Glutamatergic neuron (in vitro differentiated cells): ENCODE results near the gene PLEKHM3. TPM values are rescaled to one million over a fixed set of nuclear protein-coding genes. Genes with fewer than 3 reads are reported as not detected.
A peak's percentile ranks its signal among the peaks of the same experiment; 100 is the strongest.

Experiments used
- DNase-seq: peaks from one replicate; pipeline ENCODE4 v3.0.0; 2022
- H3K27ac Mint-ChIP-seq: one replicate; pipeline ENCODE4 v1.8.0; 2020; ENCODE audit warnings: mild to moderate bottlenecking, mixed read lengths, inconsistent platforms; ENCODE audit not compliant: unreplicated experiment
- H3K27me3 Mint-ChIP-seq: one replicate; pipeline ENCODE4 v1.8.0; 2020; ENCODE audit warnings: mild to moderate bottlenecking, moderate library complexity, mixed read lengths, inconsistent platforms; ENCODE audit not compliant: unreplicated experiment
- H3K36me3 Mint-ChIP-seq: one replicate; pipeline ENCODE4 v1.8.0; 2020; ENCODE audit warnings: mild to moderate bottlenecking, mixed read lengths, inconsistent platforms; ENCODE audit not compliant: unreplicated experiment
- H3K4me1 Mint-ChIP-seq: one replicate; pipeline ENCODE4 v1.8.0; 2020; ENCODE audit warnings: mild to moderate bottlenecking, low read depth, mixed read lengths, inconsistent platforms; ENCODE audit not compliant: unreplicated experiment
- H3K4me3 Mint-ChIP-seq: one replicate; pipeline ENCODE4 v1.8.0; 2020; ENCODE audit warnings: mild to moderate bottlenecking, mixed read lengths, inconsistent platforms; ENCODE audit not compliant: unreplicated experiment
- H3K9me3 Mint-ChIP-seq: one replicate; pipeline ENCODE4 v1.8.0; 2020; ENCODE audit warnings: mild to moderate bottlenecking, moderate library complexity, mixed read lengths, inconsistent platforms; ENCODE audit not compliant: unreplicated experiment
- long read RNA-seq: library from polyadenylated mRNA; unstranded; transcript quantifications from one replicate; pipeline ENCODE4 v2.0.0, GENCODE V29; 2020; ENCODE audit not compliant: unreplicated experiment
- total RNA-seq: library from RNA; stranded (reverse); fragmentation: NEBNext Ultra II Directional; extraction: Animal tissue kit (Norgen Biotek cat#: 25700); gene quantifications from one replicate; pipeline ENCODE4 v1.2.1, GENCODE V29; 2021; ENCODE audit not compliant: unreplicated experiment
- TF ChIP-seq, protein P1 (sequence below): fragments of 200-600 bp; sonication (generic); IDR thresholded peaks from one replicate; pipeline ENCODE4 v1.5.0; 2021; ENCODE audit not compliant: partially characterized antibody, unreplicated experiment

Gene PLEKHM3, protein sequence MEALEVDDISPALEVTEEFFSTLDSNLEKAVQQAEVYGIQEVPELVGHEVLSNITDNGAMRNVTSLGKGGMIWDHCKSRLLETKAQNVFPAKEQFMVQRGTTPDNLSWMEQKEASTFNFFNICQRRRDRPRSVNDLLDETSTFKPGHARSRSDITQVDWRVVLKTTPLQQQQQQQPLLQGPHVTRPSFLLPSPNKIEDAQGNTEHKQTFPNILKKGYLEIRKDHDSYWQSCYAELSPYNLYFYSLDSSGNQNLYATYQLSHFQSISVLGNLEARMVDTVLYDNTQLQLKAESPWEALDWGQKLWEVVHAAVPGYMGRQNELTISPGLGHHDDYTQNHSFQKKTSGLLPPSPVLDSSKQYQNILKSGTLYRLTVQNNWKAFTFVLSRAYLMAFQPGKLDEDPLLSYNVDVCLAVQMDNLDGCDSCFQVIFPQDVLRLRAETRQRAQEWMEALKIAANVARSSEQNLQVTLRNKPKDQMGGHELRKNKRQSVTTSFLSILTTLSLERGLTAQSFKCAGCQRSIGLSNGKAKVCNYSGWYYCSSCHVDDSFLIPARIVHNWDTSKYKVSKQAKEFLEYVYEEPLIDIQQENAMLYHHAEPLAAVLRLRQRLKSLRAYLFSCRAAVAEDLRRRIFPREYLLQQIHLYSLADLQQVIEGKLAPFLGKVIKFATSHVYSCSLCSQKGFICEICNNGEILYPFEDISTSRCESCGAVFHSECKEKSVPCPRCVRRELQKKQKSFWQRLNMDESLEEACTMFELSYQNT
- 19.5 TPM for total RNA-seq
- long read RNA-seq, partial matches to known transcripts: 2 of 2 reads
- long read RNA-seq, other reads (novel, unspliced or antisense): 0 of 2 reads

DNA sequence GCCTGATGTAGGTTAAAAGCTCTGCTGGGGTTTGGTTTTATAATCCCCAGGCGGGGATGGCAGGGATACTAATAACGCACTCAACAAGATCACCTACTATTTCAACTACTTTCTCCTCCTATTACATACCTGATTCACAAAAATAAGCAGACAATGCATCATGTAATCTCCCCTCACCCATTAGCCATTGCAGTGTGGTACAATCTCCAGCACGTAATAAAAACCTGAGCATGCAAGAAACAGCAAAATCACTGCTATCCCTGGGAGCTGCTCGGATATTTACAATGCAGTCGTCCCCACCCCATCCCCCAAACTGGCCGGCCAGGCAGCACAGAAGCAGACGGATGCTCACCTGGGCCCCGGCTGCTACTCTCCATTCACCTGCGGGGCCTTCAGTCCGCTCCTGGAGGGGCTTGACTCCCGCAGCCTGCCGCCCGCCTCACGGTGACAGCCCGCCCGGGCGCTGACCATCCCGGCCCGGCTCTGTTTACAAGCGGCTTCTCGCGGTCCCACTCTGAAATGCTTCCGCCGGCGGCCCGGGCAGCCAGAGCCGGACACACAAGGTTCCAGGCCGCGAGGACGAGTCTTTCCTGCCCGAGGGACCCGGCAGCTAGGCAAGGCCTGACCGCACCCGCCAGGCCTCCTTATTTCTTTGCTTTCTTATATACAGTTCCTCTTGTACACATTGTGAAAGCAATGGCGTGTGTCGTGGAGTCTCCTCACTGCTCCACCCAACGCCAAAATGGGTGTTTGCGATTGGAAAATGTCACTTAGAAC is at the start of gene PLEKHM3:
PLEKHM3 (minus strand) TSS at position 491 of the 777 bp plus-strand sequence. CDS start 23,888 bp downstream, outside the sequence.
- H3K36me3 Mint-ChIP-seq: no peaks in the 10 kb centered on the region
- TF ChIP-seq, protein P1, sequence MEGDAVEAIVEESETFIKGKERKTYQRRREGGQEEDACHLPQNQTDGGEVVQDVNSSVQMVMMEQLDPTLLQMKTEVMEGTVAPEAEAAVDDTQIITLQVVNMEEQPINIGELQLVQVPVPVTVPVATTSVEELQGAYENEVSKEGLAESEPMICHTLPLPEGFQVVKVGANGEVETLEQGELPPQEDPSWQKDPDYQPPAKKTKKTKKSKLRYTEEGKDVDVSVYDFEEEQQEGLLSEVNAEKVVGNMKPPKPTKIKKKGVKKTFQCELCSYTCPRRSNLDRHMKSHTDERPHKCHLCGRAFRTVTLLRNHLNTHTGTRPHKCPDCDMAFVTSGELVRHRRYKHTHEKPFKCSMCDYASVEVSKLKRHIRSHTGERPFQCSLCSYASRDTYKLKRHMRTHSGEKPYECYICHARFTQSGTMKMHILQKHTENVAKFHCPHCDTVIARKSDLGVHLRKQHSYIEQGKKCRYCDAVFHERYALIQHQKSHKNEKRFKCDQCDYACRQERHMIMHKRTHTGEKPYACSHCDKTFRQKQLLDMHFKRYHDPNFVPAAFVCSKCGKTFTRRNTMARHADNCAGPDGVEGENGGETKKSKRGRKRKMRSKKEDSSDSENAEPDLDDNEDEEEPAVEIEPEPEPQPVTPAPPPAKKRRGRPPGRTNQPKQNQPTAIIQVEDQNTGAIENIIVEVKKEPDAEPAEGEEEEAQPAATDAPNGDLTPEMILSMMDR: no peak
- peak within 1 kb of the TSS; percentile 98 for H3K4me3 Mint-ChIP-seq
- peaks cover 2% of the 10 kb centered on the region for H3K9me3 Mint-ChIP-seq
- DNase-seq: peak; percentile 90
- H3K27me3 Mint-ChIP-seq: peaks cover 2% of the 10 kb centered on the region
- H3K27ac Mint-ChIP-seq: peak within 1 kb of the TSS; percentile 89
- H3K4me1 Mint-ChIP-seq: no peaks in the 10 kb centered on the region

DNA sequence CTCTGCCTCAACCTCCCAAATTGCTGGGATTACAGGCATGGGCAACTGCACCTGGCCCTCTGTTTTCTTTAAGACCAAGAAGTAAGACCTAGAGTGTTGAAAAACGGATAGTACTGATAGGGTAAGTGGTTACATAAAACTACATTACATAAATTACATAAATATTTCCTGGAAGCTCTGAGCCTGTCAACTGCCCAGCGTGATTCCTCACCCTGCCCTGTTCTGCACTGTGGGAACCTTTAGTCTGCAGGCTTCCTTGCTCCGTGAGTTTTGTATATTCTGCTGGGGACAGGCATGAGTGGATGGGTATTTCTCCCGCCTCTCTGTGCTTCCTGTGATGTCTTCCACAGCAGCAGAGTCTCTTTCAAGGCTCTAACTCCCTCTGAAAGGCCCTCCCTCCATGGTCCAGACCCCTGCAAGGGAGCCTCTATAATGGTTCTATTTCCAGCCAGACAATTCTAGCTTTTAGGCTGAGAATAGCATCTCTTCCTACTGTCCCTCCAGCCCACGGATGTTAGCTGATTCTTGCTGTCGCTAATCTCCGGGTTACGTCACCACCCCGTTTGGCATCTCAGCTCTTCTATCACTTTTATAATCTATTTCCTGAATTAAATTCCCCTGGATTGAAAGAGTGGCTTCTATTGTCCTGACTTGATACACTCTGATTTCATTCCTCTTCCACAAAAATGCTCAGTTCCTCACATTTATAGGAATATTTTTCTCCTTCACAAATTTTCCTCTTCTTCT is 49.5 kb upstream of the PLEKHM3 start:
- Mint-ChIP-seq H3K4me1 (peaks cover 3% of the 10 kb centered on the region), H3K36me3 (peaks cover 9% of the 10 kb centered on the region), H3K9me3 (peaks cover under 1% of the 10 kb centered on the region), H3K27ac (no peak overlapping the region), H3K27me3 (peaks cover 4% of the 10 kb centered on the region), H3K4me3 (no peak overlapping the region)
- TF ChIP-seq, protein P1: no peak
- no peak for DNase-seq

DNA sequence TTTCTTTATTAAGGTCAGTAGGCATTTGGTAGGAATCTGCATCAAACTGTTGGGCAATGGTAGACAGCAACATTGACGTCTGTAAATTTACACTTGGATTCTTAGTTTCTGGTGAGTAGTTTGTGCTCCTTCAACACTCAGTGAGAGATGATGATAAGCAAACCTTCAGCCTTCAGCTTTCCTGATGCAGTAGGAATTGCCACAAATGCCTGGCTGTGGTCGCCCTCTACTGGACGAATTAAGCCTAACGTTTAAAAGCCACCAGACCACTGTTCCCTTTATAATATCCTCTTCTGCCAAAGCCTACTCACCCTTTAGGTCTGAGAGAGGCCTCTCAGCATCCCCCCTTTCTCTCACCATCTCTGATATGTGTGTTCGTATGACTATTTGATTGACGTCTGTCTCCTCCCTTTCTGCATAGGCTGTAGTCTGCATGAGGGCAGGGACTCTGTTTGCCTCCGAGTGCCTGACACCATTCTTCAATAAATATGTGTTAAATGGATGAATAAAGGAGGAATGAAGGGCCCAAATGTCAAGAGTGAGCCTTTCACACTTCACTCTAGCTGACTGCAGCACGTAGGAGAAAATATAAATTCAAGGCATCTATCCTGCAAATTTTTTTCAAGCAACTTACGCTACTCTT is 47.0 kb upstream of the PLEKHM3 start:
- Mint-ChIP-seq H3K36me3 (no peaks in the 10 kb centered on the region), H3K27ac (no peak overlapping the region), H3K9me3 (no peaks in the 10 kb centered on the region), H3K4me1 (peaks cover under 1% of the 10 kb centered on the region), H3K27me3 (peaks cover 2% of the 10 kb centered on the region), H3K4me3 (no peak overlapping the region)
- TF ChIP-seq, protein P1: peak; percentile 77
- DNase-seq: peak; percentile 69

DNA sequence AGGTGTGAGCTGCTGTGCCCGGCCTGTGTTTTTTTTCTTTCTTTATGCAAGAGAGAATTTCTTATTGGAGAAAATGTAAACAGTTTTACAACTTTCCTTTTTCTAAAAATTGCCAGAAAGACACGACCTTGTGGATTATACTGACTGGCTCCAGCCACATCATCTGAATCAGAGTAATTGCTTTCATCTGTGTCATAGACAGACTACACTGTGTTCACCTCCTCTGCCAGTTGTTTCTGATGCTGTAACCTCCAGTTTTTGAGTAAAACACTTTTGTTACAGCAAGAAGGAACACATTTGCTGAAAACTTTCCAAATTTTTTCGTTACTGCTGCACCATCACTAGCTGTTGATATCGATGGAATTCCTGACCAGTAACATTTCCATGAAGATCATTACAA is 43.9 kb upstream of the PLEKHM3 start:
- DNase-seq: no peak

More for the DNA sequence above, 43.9 kb upstream of the PLEKHM3 start:
- H3K4me3 Mint-ChIP-seq: no peak overlapping the region
- no peaks in the 10 kb centered on the region for H3K9me3 Mint-ChIP-seq
- H3K36me3 Mint-ChIP-seq: no peaks in the 10 kb centered on the region
- TF ChIP-seq, protein P1: no peak
- H3K27me3 Mint-ChIP-seq: peaks cover under 1% of the 10 kb centered on the region
- no peak overlapping the region for H3K27ac Mint-ChIP-seq
- no peaks in the 10 kb centered on the region for H3K4me1 Mint-ChIP-seq
